CD4-positive, alpha-beta T cell treated with Interleukin-17A for 1 hour (primary cell): Measurements from ENCODE around the gene HIPK2.
A peak's percentile ranks its signal among the peaks of the same experiment; 100 is the strongest.

Experiments used
- DNase-seq: peaks from one replicate; pipeline ENCODE4 v3.0.0-alpha.2; 2020

Gene HIPK2

GRCh38 chr7:139666501-139666900 is 111.3 kb downstream of the HIPK2 start:
- no peak for DNase-seq

GRCh38 chr7:139664434-139664833 is 113.4 kb downstream of the HIPK2 start:
- no peak for DNase-seq

GRCh38 chr7:139663608-139664177 is 114.1 kb downstream of the HIPK2 start:
- no peak for DNase-seq

- DNase-seq, result no peak
These were observed 115.9 kb downstream of the HIPK2 start for GRCh38 chr7:139661903-139662302.

- DNase-seq, result no peak
These were observed 116.8 kb downstream of the HIPK2 start for GRCh38 chr7:139661043-139661440.

- DNase-seq, result no peak
These were observed 117.3 kb downstream of the HIPK2 start for GRCh38 chr7:139660317-139661042.

GRCh38 chr7:139659922-139660316 is 117.9 kb downstream of the HIPK2 start:
- DNase-seq, result no peak

GRCh38 chr7:139658908-139659675 is 118.7 kb downstream of the HIPK2 start:
- no peak for DNase-seq

GRCh38 chr7:139658296-139658695 is 119.5 kb downstream of the HIPK2 start:
- no peak for DNase-seq

GRCh38 chr7:139657725-139658124 is 120.1 kb downstream of the HIPK2 start:
- DNase-seq, result no peak

- DNase-seq, result no peak
These were observed 121.4 kb downstream of the HIPK2 start for GRCh38 chr7:139656387-139656786.

GRCh38 chr7:139655305-139655704 is 122.5 kb downstream of the HIPK2 start:
- DNase-seq, result no peak

- DNase-seq, result no peak
These were observed 123.3 kb downstream of the HIPK2 start for GRCh38 chr7:139654276-139655181.

- DNase-seq, result no peak
These were observed 125.9 kb downstream of the HIPK2 start for GRCh38 chr7:139651914-139652313.

GRCh38 chr7:139651308-139651707 is 126.5 kb downstream of the HIPK2 start:
- DNase-seq, result no peak

- no peak for DNase-seq
These were observed 127.2 kb downstream of the HIPK2 start for GRCh38 chr7:139650429-139651100.

- DNase-seq, result peak; percentile 19
These were observed 128.8 kb downstream of the HIPK2 start for GRCh38 chr7:139648941-139649425.

- no peak for DNase-seq
These were observed 129.4 kb downstream of the HIPK2 start for GRCh38 chr7:139648391-139648861.

- no peak for DNase-seq
These were observed 129.9 kb downstream of the HIPK2 start for GRCh38 chr7:139647814-139648390.

- no peak for DNase-seq
These were observed 130.7 kb downstream of the HIPK2 start for GRCh38 chr7:139647085-139647484.

- no peak for DNase-seq
These were observed 131.2 kb downstream of the HIPK2 start for GRCh38 chr7:139646566-139646965.
